ENCODE data around the gene TRIM39. TPM values are rescaled to one million over a fixed set of nuclear protein-coding genes. Genes with fewer than 3 reads are reported as not detected.

TRIM39 gene
- total RNA-seq, 4 donors from 2014 or later: 12.3 to 21.5 (median 14.9) TPM

GRCh38 chr6:30341728-30342127, 15.0 kb downstream of the TRIM39 start:
- H3K27me3 ChIP-seq: no peaks in the 10 kb centered on the region
- DNase-seq: no peak
- no peaks in the 10 kb centered on the region for H3K9me3 ChIP-seq
- H3K27ac ChIP-seq: no peak overlapping the region
- peaks cover 0 to 44% of the 10 kb centered on the region in 2 donors for H3K36me3 ChIP-seq
- TF ChIP-seq CTCF (IDR thresholded peaks at IDR 0.05 in 4 of 5, conservative IDR thresholded peaks at IDR 0.05 in 1 of 5) (no peak), POLR2A (IDR thresholded peaks at IDR 0.05) (no peak)
- peaks cover 5 to 12% of the 10 kb centered on the region in 2 donors for H3K4me1 ChIP-seq
- in situ Hi-C loops (cut with MboI; ENCODE audit: low sequenced_read_pairs in 4 of 4): loop anchor here in 2 of 4 donors (25.0 kb wide), 1 partner anchor 279 kb away; the partner anchor contains the start of genes POLR1H (in 2 of the 2) and PPP1R11 (in 2 of the 2)
- no peak overlapping the region for H3K4me3 ChIP-seq
- ATAC-seq: no peak
- intact Hi-C loops (cut with DNase I; ENCODE audit: low total_unique reads): no loop called here

DNA sequence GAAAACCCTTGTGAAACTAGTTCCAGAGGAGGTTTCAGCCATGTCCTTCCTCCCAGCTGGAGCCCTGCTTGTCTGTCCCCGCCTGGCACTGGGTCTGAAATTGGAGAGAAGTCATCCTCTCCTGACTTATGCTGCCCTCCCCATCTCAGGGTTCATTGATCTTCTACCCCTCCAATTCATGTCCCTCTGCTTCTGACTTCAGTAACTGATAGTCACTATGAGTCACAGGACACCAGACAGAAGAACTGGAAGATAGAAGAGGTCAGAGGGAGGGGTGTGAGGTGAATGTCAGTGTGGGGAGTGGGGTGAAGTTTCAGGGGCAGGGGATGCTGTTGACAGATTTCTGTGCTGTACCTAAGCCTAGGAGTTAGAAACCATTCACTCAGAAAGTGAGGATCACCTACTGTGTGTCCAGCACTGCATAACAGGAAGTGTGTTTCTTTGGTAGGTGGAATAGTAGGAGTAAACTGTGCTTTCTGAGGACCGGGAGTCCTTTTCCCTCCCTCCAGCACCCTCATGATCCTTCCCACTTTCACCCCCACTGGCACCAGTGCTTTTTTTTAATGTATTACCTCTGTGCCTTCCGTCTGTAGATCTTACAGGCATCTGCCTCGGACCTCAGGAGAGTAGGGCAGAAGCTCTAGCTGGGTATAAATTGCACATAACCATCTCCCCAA, 17.6 kb downstream of the TRIM39 start:
- TF ChIP-seq CTCF (IDR thresholded peaks at IDR 0.05 in 4 of 5, conservative IDR thresholded peaks at IDR 0.05 in 1 of 5) (no peak), POLR2A (IDR thresholded peaks at IDR 0.05) (no peak)
- DNase-seq (no peak), ATAC-seq (no peak)
- intact Hi-C loops (cut with DNase I; ENCODE audit: low total_unique reads): loop anchor here (2.0 kb wide), 2 partner anchors 18 to 242 kb away; partner anchors contain the start of gene TRIM39
- peaks cover 0 to 42% of the 10 kb centered on the region in 2 donors for H3K36me3 ChIP-seq
- no peaks in the 10 kb centered on the region for H3K9me3 ChIP-seq
- H3K4me3 ChIP-seq: peak overlapping the region; percentile 81 to 99 (median 98)
- H3K27ac ChIP-seq: peak overlapping the region; percentile 91 to 95 (median 94)
- H3K27me3 ChIP-seq: no peaks in the 10 kb centered on the region
- H3K4me1 ChIP-seq: peaks cover 5 to 12% of the 10 kb centered on the region in 2 donors
- in situ Hi-C loops (cut with MboI; ENCODE audit: low sequenced_read_pairs in 4 of 4): loop anchor here in 2 of 4 donors (25.0 kb wide), 1 partner anchor 282 kb away; the partner anchor contains the start of genes POLR1H (in 2 of the 2) and PPP1R11 (in 2 of the 2)

GRCh38 chr6:30344868-30345671, 18.3 kb downstream of the TRIM39 start, which contains the start of gene RPP21:
Gene RPP21, plus strand, starts transcription at chr6:30345156. Its CDS starts 16 bp downstream, at chr6:30345172.
- in situ Hi-C loops (cut with MboI; ENCODE audit: low sequenced_read_pairs in 4 of 4) (loop anchor here in 2 of 4 donors (25.0 kb wide), 1 partner anchor 283 kb away; the partner anchor contains the start of genes POLR1H (in 2 of the 2) and PPP1R11 (in 2 of the 2)), intact Hi-C loops (cut with DNase I; ENCODE audit: low total_unique reads) (loop anchor here (2.0 kb wide), 2 partner anchors 18 to 242 kb away; partner anchors contain the start of gene TRIM39)
- peak; percentile 51 to 60 for TF ChIP-seq POLR2A (IDR thresholded peaks at IDR 0.05)
- no peak for TF ChIP-seq CTCF (IDR thresholded peaks at IDR 0.05 in 4 of 5, conservative IDR thresholded peaks at IDR 0.05 in 1 of 5)
- Histone ChIP-seq H3K36me3 (peaks cover 0 to 35% of the 10 kb centered on the region in 2 donors), H3K27ac (peak within 1 kb of the TSS; percentile 91 to 95 (median 94)), H3K9me3 (no peaks in the 10 kb centered on the region), H3K4me3 (peak within 1 kb of the TSS; percentile 81 to 99 (median 98)), H3K4me1 (peaks cover 5 to 12% of the 10 kb centered on the region in 2 donors), H3K27me3 (no peaks in the 10 kb centered on the region)
- DNase-seq (peak; percentile 70 to 74), ATAC-seq (peak; percentile 95 to 97)

GRCh38 chr6:30345852-30346251, 19.1 kb downstream of the TRIM39 start:
- H3K27ac ChIP-seq: peak overlapping the region in 2 of 4 donors; percentile 94 to 95
- H3K4me1 ChIP-seq: peaks cover 5 to 12% of the 10 kb centered on the region in 2 donors
- peaks cover 0 to 28% of the 10 kb centered on the region in 2 donors for H3K36me3 ChIP-seq
- no peaks in the 10 kb centered on the region for H3K27me3 ChIP-seq
- ATAC-seq (no peak), DNase-seq (no peak)
- peak overlapping the region; percentile 81 to 99 (median 98) for H3K4me3 ChIP-seq
- H3K9me3 ChIP-seq: no peaks in the 10 kb centered on the region
- intact Hi-C loops (cut with DNase I; ENCODE audit: low total_unique reads): loop anchor here (2.0 kb wide), 2 partner anchors 19 to 243 kb away; partner anchors contain the start of gene TRIM39
- in situ Hi-C loops (cut with MboI; ENCODE audit: low sequenced_read_pairs in 4 of 4): loop anchor here in 2 of 4 donors (25.0 kb wide), 1 partner anchor 284 kb away; the partner anchor contains the start of genes POLR1H (in 2 of the 2) and PPP1R11 (in 2 of the 2)
- no peak for TF ChIP-seq CTCF (IDR thresholded peaks at IDR 0.05 in 4 of 5, conservative IDR thresholded peaks at IDR 0.05 in 1 of 5)
- no peak for TF ChIP-seq POLR2A (IDR thresholded peaks at IDR 0.05)
